SHP77 treated with DMSO at 0.1 percent for 48 hours (cell line): ENCODE measurements around the gene PLEKHA5.
"Not testable (repeated sequence)": the region's sequence is repeated elsewhere in the genome, so short reads cannot be mapped to it uniquely, and the experiment has no call there.

Experiments
- DNase-seq: peaks from one replicate; lab custom pipeline; 2025; lab: John Stamatoyannopoulos, UW

PLEKHA5 gene

GRCh38 chr12:19284658-19285057 lies 155.1 kb downstream of the PLEKHA5 start:
- DNase-seq: no peak

DNA sequence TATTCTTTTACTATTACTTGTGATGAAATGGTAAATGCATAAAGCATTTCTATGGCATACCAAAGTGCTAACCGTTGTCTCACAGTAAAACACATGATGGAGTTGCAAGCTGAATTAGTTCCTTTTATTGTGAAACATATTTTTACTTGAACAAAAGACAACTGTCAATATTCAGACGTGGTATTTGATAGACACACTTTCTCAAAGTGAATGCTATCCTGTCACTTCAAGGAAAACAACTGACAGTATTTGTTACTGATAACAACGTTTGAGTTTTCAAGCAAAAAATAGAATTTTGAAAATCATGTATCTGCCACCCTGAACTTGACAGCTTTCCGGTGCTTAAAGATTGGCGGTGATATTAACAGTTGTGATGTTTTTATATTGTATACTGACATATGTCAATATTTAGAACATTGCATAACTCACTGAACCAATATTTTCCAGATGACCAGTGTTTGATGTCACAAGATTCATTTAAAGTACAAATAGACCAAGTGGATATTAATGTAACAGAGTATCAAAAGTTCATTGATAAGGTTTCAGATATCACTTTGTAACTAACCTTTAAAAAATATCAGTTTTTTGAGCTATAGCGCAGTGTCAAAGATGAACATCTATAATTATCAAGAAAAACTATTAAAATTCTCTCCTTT lies 156.4 kb downstream of the PLEKHA5 start:
- no peak for DNase-seq

GRCh38 chr12:19287302-19287701 lies 157.8 kb downstream of the PLEKHA5 start:
- no peak for DNase-seq

- no peak for DNase-seq
These were observed 158.6 kb downstream of the PLEKHA5 start for GRCh38 chr12:19288161-19288560.

DNA sequence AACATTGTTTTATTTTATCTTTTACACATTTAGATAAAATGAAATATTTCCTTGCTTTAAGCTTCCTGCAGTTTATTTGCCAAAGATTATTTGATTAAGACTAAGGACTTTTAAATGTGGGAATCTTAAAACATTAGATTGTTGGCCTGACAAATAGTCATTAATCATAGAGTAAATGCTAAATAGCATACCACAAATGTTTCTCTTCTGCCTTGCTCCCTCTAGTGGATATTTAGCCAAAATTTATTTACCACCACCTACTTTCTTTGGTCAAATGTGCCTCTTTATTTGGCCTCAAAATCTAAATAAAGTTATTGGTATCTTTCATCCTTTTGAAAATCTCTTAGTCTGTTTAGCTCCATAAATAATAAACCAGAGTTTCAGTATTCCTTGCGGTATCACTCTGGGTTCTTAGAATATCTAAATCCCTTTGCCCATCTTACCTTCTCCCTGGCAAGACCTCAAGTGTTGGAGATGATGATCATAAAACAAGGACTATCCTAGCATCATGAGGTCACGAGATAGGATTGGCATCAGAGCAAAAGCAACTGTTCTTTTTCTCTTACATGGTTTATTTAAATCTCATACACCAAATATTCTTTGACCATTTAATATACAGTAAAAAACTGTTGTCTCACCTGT lies 159.2 kb downstream of the PLEKHA5 start:
- DNase-seq: no peak

DNA sequence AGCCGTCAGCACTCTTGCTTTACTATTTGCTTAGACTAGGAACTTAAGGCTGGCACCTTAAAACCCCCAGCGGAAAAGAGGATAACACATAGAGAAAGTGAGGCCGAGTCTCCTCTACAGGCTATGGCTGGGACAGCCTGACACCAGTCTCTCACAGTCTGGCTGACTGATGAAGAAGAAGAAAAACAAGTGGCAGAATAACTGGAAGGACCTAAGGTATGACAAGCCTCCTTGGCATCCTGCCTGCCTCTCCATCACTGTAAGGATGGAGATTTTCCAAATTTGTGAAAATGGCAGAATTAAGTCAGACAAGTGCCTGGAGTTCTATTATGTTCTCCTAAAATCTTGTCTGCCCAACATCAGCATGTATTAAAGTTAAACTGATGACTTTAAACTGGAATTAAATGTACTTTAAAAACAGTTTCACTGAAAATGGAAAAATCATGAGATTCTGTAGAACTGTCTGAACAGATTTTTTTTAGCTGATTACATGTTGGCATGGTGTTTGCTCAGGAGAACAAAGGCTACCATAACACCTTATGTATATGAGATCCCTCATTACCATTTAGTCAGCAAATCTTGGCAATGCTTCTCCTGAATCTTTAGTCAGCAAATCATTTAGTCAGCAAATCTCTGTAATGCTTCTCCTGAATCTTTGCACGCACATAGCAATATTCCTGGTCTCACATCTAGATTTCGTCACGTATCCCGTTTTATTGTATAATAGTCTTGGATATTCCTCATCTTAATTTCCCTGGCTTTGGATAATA lies 169.5 kb downstream of the PLEKHA5 start:
- no peak for DNase-seq

GRCh38 chr12:19299765-19300164 lies 170.2 kb downstream of the PLEKHA5 start:
- DNase-seq: no peak

- DNase-seq: no peak
These were observed 171.7 kb downstream of the PLEKHA5 start for GRCh38 chr12:19301223-19301622.

GRCh38 chr12:19301688-19302087 lies 172.2 kb downstream of the PLEKHA5 start:
- no peak for DNase-seq

- DNase-seq: no peak
These were observed 172.6 kb downstream of the PLEKHA5 start for GRCh38 chr12:19302100-19302640.

- DNase-seq: no peak
These were observed 174.0 kb downstream of the PLEKHA5 start for GRCh38 chr12:19303496-19303895.

DNA sequence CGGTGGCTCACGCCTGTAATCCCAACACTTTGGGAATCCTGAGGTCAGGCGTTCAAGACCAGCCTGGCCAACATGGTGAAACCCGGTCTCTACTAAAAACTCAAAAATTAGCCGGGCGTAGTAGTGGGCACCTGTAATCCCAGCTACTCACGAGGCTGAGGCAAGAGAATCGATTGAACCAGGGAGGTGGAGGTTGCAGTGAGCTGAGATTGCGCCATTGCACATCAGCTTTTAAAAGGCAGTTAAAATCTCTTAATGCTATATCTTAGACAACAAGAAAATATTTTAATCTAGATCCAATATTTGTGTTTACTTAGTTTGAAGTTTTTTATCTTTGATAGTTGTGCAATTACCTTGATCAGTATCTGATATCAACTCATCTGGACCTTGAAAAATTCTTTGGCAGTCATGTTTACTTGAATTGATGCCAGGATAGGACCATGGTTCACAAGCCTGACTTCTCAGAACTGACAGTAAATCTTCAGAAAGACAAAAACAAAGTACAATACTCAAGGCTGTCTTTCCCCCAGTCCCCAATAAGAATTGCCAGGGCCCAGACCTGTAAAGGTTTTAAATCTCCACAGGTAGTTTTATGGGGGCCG lies 174.7 kb downstream of the PLEKHA5 start:
- no peak for DNase-seq

- not testable (repeated sequence) for DNase-seq
These were observed 176.1 kb downstream of the PLEKHA5 start for GRCh38 chr12:19305621-19306020.

DNA sequence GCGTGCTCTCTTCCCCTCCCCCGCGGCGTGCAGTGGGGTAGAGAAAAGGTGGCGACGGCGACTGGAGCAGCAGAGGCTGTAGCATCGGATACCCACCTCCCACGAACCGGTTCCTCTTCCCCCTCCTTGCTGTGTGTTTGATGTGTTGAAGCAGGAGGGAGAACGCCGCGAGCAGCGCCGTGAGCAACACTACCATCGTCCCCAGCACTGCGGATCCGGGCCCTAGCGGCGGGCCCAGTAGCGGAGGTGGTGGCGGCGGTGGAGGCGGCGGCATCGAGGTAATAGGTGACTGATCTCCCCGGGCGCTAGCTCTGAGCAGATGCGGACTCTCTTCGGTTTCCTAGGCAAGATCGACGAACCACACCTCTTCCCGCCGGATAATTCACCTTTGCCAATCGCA lies 176.8 kb downstream of the PLEKHA5 start:
- DNase-seq: no peak

- DNase-seq: no peak
These were observed 177.9 kb downstream of the PLEKHA5 start for GRCh38 chr12:19307451-19307850.

- no peak for DNase-seq
These were observed 181.6 kb downstream of the PLEKHA5 start for GRCh38 chr12:19311165-19311564.

DNA sequence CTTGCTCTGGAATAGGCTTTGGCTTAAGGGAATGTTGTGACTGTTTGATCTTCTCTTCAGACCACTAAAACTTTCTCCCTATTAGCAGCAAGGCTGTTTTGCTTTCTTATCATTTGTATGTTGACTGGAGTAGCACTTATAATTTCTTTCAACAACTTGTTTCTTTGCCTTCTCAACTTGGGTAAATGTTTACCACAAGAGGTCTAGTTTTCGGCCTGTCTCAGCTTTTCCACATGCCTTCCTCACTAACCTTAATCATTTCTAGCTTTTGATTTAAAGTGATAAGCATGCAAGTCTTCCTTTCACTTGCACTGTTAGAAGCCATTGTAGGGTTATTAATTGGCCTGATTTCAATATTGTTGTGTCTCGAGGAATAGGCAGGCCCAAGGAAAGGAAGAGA lies 183.1 kb downstream of the PLEKHA5 start:
- no peak for DNase-seq

GRCh38 chr12:19316425-19316824 lies 186.9 kb downstream of the PLEKHA5 start:
- DNase-seq: no peak

- no peak for DNase-seq
These were observed 192.8 kb downstream of the PLEKHA5 start for GRCh38 chr12:19322376-19322775.

- DNase-seq: no peak
These were observed 194.3 kb downstream of the PLEKHA5 start for GRCh38 chr12:19323805-19324204.

- no peak for DNase-seq
These were observed 196.6 kb downstream of the PLEKHA5 start for GRCh38 chr12:19326102-19326501.

GRCh38 chr12:19332196-19332595 lies 202.7 kb downstream of the PLEKHA5 start:
- DNase-seq: no peak
